OCI-LY7 (cell line): Measurements from ENCODE around the gene KCNQ1.

ENCODE experiments used
- EZH2phosphoT487 ChIP-seq: fragments of 200-600 bp; sonication (generic); IDR thresholded peaks from 2 replicates; pipeline ENCODE4 v1.6.1; 2018; ENCODE audit warnings: low read depth, borderline replicate concordance, mild to moderate bottlenecking, mixed run types, antibody characterized with exemption, low read length, moderate library complexity, mixed read lengths
- TF ChIP-seq, protein P1 (sequence below): fragments of 200-600 bp; sonication (generic); conservative IDR thresholded peaks from 2 replicates; pipeline ENCODE4 v1.5.1; 2014; ENCODE audit warnings: mild to moderate bottlenecking, antibody characterized with exemption, low read length, moderate library complexity, mixed read lengths

DNA sequence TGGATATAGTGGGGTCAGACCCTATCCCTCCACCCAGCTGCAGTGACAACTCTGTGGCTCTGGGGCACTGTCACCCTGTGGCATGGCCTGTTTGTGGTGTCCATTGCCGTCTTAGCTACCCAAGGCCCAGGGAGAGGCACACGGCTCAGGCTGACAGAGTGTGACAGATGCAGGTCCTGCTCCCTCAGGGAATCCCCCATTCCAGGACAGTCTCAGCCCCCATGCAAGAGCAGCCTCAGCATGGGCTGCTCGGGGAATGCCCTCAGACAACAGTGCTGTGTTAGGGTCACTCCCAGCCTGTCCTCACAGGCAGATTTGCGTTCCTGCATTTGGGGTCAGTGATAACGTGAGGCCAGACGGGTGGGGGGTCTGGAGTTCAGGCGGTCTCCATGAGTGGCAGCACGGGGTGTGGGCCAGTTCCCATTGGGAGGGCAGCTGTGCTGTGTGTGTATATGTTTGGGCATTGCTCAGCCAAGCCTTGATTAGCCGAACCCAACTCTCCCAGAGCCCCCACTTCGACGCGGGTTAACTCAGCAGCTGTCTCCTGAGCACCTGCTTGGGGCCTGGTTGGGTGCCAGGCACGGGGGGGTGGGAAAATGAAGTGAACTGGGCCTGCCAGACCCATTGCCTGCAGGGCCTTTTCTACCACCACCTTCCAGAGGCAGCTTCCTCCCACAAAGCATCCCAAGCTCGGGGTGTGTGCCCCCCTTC lies 260.2 kb downstream of the KCNQ1 start:
- TF ChIP-seq, protein P1, sequence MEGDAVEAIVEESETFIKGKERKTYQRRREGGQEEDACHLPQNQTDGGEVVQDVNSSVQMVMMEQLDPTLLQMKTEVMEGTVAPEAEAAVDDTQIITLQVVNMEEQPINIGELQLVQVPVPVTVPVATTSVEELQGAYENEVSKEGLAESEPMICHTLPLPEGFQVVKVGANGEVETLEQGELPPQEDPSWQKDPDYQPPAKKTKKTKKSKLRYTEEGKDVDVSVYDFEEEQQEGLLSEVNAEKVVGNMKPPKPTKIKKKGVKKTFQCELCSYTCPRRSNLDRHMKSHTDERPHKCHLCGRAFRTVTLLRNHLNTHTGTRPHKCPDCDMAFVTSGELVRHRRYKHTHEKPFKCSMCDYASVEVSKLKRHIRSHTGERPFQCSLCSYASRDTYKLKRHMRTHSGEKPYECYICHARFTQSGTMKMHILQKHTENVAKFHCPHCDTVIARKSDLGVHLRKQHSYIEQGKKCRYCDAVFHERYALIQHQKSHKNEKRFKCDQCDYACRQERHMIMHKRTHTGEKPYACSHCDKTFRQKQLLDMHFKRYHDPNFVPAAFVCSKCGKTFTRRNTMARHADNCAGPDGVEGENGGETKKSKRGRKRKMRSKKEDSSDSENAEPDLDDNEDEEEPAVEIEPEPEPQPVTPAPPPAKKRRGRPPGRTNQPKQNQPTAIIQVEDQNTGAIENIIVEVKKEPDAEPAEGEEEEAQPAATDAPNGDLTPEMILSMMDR: no peak
- TF ChIP-seq EZH2phosphoT487: no peak
